Activated T-cell treated with anti-CD3 and anti-CD28 coated beads, Interleukin-2, amount 50 U/mL, for 48 hours (primary cell): ENCODE results near the gene FCRLA.
A peak's percentile ranks its signal among the peaks of the same experiment; 100 is the strongest.

ENCODE experiments used
- DNase-seq, 2 experiments: peaks; one replicate each; pipeline ENCODE4 v3.0.0-alpha.2; 2020

The FCRLA gene

DNA sequence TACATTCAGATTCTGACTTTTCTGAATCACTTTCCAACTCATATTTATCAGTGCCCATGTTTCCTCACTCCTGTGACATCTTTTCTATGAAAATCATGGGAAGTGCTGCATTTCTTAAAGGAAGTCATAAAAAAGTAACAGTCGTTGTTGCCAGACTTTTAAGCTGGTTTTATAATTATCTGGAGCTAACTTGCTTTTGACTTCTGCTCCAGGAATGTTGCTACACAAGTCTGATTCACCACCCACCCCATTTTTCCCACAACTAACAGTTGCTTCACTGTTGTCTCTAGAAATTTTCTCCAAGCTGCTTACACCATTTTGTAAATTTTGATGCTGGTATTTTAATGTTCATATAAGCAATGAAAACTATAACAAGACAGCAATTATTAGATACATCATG is 26.5 kb downstream of the FCRLA start:
- no peak for DNase-seq

DNA sequence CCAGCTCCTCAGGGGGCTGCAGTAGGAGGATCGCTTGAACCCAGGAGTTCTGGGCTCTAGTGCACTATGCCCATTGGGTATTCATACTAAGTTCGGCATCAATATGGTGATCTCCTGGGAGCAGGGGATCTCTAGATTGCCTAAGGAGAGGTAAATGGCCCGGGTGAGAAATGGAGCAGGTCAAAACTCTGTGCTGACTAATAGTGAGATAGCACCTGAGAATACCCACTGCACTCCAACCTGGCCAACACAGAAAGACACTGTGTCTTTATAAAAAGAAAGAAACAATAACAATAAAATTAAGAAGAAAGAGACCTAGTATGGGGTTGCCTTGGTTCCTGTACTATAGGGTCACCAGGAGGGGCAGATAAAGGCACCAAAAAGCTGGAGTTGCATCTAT is 28.8 kb downstream of the FCRLA start:
- DNase-seq = no peak

DNA sequence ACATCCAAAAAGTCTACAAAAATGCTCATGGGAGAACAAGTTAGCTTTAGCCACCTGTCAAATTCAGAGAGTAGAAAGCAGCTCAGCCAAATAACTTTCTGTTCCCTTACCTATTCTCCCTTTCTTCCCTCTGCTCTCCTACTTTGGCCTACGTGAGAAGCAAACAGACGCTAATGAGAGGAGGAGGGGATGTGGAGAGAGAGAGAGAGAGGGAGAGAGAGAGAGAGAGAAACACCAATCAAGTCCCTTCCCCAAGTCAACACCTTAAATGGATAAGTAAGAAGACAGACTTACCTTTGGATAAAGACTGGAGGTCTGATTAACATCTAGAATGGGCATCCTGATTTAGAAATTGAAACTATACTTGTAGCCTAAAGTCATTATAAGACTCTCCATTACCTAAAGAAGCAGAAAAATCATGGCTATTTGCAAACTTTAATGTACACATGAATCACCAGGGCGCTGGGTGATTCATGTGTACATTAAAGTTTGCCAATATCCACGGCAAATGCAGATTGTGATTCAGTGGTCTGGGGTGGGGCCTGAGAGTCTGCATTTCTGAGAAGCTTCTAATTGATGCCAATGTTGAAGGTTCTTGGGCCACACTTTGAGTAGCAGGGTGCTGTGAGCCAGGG is 29.4 kb downstream of the FCRLA start:
- DNase-seq = peak; percentile 52

DNA sequence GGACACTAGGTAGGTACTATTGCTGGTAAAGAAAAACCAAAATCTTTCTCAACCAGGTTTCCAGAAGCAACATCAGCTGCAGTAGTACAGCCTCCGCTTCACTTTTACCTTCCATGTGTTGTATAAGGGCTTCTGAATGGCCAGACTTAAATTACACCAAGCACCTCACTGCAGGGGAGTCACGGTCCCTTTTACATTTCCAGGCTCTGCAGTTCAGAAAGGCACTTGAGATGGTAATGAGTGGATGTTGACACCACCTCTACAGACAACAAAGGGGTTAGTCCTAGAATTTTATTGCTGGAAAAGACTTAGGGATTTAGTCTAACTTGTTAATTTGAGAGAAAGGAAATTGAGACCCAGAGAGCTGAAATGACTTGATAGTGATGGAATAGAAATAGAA is 30.6 kb downstream of the FCRLA start:
- no peak for DNase-seq

DNA sequence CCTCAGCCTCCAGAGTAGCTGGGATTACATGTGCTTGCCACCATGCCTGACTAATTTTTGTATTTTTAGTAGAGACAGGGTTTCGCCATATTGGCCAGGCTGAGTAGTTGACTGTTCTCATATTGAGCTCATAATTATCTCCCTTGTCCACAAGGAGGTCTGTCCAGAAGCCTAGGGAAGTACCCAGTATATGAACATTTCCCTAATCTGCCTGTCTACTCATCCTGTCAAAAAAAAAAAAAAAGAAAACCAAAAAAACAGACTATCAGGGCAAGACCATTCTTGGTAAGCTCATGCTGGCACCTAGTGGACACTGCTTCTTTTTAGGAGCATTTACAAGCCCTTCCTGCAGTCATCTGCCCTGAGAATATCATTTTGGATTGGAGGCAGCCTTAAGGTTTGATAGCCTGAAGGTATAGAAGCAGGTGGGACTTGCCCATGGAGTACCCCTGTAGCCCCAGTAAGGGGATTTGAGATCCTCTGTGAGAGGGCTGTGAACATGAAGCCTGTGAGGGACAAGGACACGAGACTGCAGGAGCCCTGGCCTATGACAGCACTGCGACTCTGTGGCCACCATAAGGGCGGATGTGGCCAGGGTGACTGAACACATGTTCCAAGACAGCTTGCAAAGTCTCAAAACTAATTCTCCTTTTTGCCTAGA is 31.7 kb downstream of the FCRLA start:
- peak; percentile 59 to 70 for DNase-seq

DNA sequence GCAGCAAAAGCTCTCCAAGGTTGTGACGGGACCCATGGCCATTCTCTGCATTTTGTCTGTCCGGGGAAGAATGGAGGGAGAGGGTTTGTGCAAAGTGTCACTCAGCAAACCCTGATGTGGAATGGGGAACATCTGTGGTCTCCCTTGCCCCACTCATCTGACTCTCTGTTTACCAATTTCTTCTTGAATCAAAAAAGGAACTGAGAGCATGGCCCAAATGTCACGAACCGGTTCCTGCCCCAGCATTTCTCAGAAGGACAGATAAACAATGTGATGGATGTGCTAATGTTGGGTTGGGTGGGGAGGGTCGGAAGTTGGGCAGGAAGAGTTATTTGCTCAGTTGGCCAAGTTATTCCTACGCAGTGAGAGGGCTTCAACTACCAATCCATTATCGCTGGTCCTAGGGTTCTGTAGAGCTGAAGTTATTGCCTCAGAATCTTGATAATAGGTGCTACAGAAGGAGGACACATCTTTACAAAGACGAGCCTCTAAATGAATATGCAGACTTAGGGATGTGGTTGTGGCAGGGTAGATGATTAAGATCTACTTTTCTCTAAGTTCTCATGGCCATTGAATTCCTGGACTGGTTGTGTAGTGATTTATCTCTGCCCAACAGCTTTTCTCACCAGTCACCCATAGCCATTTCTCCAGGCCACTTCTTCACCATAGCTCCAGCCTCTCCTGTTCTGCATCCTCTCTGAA is 33.0 kb downstream of the FCRLA start:
- no peak for DNase-seq

DNA sequence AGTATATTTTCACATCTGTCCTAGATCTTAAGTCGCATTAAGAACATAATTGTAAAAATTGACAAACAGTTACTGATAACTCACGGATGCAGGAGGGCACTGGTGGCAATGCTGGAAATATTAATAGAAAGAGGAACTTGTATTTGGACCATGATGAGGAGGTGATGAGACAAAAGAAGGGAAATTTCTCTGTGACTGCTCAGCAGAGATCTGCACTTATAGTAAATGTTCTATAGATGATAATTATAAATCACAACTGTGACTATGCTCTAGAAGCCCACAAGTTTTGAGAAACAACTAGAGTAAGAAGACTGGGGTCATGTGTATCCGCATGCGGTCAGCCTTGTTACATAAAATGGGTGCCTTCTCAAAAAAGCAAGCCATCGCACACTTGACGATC is 33.9 kb downstream of the FCRLA start:
- no peak for DNase-seq

DNA sequence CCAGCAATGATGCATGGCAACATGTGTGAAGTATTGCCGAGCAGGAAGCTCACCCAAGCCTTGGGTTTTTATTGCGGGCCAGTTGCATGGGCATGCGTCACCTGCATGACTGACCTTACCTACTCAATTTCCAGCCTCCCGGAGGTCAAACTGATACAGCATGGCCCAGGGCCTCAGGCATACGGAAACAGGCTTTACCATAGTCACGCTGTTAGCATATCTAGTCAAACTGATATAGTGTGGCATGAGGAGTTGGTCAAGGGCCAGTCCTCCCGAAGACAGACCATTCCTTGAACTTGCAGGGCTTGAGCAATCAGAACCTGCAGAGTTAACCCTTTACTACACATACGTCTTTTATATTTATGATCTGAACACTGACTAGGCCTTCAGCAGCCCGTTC is 36.2 kb downstream of the FCRLA start:
- DNase-seq = no peak

DNA sequence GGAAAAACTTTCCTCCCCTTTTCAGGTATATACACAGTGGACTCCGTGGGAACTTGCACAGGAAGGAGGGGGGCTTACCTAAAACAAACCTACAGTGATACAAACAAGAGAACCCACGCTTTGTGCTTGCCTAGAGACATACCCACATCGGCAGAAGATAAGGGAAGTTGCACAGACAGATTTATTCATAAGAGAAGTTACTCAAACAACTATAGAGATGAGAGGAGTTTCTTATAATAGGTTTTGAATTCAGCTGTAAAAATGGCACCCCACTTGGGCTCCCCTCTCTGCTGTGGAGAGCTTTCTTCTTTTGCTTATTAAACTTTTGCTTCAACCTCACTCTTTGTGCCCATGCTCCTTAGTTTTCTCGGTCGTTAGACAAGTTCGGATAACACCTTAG is 40.8 kb downstream of the FCRLA start:
- no peak for DNase-seq

DNA sequence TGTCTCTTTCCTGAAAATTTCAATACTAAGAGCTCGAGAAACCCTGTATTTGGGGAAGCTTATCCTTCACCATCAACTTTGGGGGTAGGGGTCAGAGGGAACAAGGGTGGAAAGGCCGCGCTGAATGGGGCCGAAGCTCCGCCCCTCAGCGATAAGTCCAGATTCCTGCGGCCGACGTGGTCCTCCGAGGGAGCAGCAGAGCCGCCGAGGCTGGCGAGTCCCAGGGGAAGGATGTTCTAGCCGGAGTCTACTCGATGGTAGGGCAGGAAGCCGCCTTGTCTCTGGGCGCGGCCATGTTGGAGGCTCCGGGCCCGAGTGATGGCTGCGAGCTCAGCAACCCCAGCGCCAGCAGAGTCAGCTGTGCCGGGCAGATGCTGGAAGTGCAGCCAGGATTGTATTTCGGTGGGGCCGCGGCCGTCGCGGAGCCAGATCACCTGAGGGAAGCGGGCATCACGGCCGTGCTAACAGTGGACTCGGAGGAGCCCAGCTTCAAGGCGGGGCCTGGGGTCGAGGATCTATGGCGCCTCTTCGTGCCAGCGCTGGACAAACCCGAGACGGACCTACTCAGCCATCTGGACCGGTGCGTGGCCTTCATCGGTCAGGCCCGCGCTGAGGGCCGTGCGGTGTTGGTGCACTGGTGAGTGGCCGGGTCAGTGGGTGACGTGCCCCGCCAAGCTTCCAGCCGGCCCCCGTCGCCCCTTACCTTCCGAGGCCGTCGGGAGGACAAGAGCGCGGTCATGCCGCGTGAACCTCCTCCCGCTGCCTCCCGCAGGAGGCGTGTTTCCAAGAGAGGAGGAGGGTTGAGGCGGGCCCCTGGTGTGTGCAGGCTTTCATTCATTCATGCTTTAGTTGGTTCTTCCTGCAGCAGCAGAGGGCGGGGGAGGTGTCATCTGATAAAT is 42.7 kb downstream of the FCRLA start, which contains the start of gene DUSP12:
Gene DUSP12, plus strand, starts transcription at position 278 of the 899 bp plus-strand sequence. Its CDS starts 16 bp downstream, at position 294.
- DNase-seq = peak; percentile 90 to 92

DNA sequence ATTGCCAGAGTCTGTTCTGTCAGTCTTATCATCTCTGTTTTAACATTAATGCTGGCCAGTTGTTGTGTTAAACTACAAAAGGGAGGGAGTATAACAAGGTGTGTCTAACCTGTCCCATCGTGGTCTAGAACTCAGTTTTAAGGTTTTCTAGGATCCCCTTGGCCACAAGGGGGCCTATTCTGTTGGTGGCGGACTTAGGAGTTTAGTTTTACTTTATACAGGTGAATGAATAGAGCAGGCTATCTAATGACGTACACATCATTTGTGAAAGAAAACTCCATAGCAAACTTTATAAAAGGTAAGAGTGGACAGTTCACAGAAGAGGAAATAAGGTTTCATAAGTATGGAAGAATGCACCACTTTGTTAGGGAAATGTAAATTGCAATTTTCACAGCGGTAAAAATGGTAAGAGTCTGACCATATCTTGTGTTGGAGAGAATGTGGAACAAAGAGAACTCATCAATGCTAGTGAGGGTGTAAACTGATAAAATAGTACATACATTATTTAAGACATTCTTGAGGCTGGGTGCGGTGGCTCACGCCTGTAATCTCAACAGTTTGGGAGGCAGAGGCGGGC is 56.6 kb downstream of the FCRLA start:
- peak; percentile 54 to 58 for DNase-seq
